ENCODE data around the gene MRPL43. TPM values are rescaled to one million over a fixed set of nuclear protein-coding genes. Genes with fewer than 3 reads are reported as not detected.

Gene MRPL43
- total RNA-seq, 1 experiment from 2014 or later: 136 TPM

- Histone ChIP-seq H3K36me3 (ENCODE audit: control insufficient read depth in 1 of 2, insufficient read depth in 2 of 2, low read length in 2 of 2) (peaks cover 0 to 19% of the 10 kb centered on the region in 2 experiments; a peak in 2 of 4 replicates), H3K9me2 (ENCODE audit: insufficient read depth) (no peaks in the 10 kb centered on the region), H3K4me1 (ENCODE audit: control insufficient read depth in 1 of 2, insufficient read depth in 2 of 2, low read length in 2 of 2) (peaks cover 7 to 32% of the 10 kb centered on the region in 2 experiments; a peak in 3 of 4 replicates), H4K20me1 (ENCODE audit: insufficient read depth) (no peaks in the 10 kb centered on the region), H3K27me3 (ENCODE audit: insufficient read depth, low read length) (no peaks in the 10 kb centered on the region), H3K9ac (ENCODE audit: low read length) (no peak overlapping the region), H3K79me2 (ENCODE audit: insufficient read depth, low read length) (no peaks in the 10 kb centered on the region), H3K9me3 (ENCODE audit: control insufficient read depth in 1 of 2, insufficient read depth in 1 of 2, low read depth in 1 of 2, low read length in 2 of 2) (no peaks in the 10 kb centered on the region), H2AFZ (ENCODE audit: low read depth, low read length, poor library complexity, severe bottlenecking) (no peak overlapping the region), H3K4me3 (replicated peaks in 1 of 2; ENCODE audit: low read depth in 1 of 2, low read length in 2 of 2) (no peak overlapping the region), H3K4me2 (ENCODE audit: low read length) (no peak overlapping the region), H3K27ac (ENCODE audit: low read depth, low read length) (no peak overlapping the region)
- TF ChIP-seq SRF (IDR thresholded peaks at IDR 0.05; ENCODE audit: low read depth): no peak
- no peak for TF ChIP-seq JUND (IDR thresholded peaks at IDR 0.05)
- no TSS peak for BruUV-seq (replicated peaks)
- DNase-seq (ENCODE audit: low read depth, low spot score) (no peak), ATAC-seq (no peak)
- ChIA-PET RAD21 (ENCODE audit: low non-redundant PET in 1 of 2, low total read pairs in 2 of 2, uncharacterized antibody in 2 of 2, unreplicated experiment in 2 of 2) (no interaction called here), POLR2A (interaction anchor here (0.7 kb wide), 1 partner anchor 30 kb away, joined by 3 read pairs; no protein-coding TSS in a partner anchor), CTCF (interaction anchor here (0.5 to 2.7 kb wide), 4 partner anchors 10 to 49 kb away, joined by 3 to 10 read pairs (median 6); no protein-coding TSS in a partner anchor)
- intact Hi-C loops (cut with micrococcal nuclease): no loop called here
Observed at GRCh38 chr10:100967332-100967731, 20.0 kb downstream of the MRPL43 start.

GRCh38 chr10:100966887-100967286 lies 20.4 kb downstream of the MRPL43 start:
- no peak overlapping the region for H3K9ac ChIP-seq (ENCODE audit: low read length)
- H3K4me1 ChIP-seq (ENCODE audit: control insufficient read depth in 1 of 2, insufficient read depth in 2 of 2, low read length in 2 of 2): peaks cover 7 to 31% of the 10 kb centered on the region in 2 experiments; a peak in 3 of 4 replicates
- H3K36me3 ChIP-seq (ENCODE audit: control insufficient read depth in 1 of 2, insufficient read depth in 2 of 2, low read length in 2 of 2): peaks cover 3 to 23% of the 10 kb centered on the region in 2 experiments; a peak in 3 of 4 replicates
- ChIA-PET POLR2A (interaction anchor here (0.7 kb wide), 1 partner anchor 31 kb away, joined by 3 read pairs; no protein-coding TSS in a partner anchor), RAD21 (ENCODE audit: low non-redundant PET in 1 of 2, low total read pairs in 2 of 2, uncharacterized antibody in 2 of 2, unreplicated experiment in 2 of 2) (no interaction called here), CTCF (interaction anchor here (1.5 to 2.7 kb wide), 3 partner anchors 9 to 49 kb away, joined by 3 to 10 read pairs (median 8); no protein-coding TSS in a partner anchor)
- BruUV-seq (replicated peaks): no TSS peak
- H3K9me2 ChIP-seq (ENCODE audit: insufficient read depth): no peaks in the 10 kb centered on the region
- TF ChIP-seq CBX3 (IDR thresholded peaks at IDR 0.05; ENCODE audit: low read depth): no peak
- TF ChIP-seq, protein P1, sequence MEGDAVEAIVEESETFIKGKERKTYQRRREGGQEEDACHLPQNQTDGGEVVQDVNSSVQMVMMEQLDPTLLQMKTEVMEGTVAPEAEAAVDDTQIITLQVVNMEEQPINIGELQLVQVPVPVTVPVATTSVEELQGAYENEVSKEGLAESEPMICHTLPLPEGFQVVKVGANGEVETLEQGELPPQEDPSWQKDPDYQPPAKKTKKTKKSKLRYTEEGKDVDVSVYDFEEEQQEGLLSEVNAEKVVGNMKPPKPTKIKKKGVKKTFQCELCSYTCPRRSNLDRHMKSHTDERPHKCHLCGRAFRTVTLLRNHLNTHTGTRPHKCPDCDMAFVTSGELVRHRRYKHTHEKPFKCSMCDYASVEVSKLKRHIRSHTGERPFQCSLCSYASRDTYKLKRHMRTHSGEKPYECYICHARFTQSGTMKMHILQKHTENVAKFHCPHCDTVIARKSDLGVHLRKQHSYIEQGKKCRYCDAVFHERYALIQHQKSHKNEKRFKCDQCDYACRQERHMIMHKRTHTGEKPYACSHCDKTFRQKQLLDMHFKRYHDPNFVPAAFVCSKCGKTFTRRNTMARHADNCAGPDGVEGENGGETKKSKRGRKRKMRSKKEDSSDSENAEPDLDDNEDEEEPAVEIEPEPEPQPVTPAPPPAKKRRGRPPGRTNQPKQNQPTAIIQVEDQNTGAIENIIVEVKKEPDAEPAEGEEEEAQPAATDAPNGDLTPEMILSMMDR (IDR thresholded peaks at IDR 0.05 in 2 of 3, conservative IDR thresholded peaks at IDR 0.05 in 1 of 3; ENCODE audit: borderline replicate concordance in 1 of 3, insufficient read depth in 1 of 3, low read depth in 2 of 3, low read length in 2 of 3): no peak
- TF ChIP-seq CEBPB (IDR thresholded peaks at IDR 0.05; ENCODE audit: low read depth): no peak
- no peak for TF ChIP-seq TCF7L2 (IDR thresholded peaks at IDR 0.05; ENCODE audit: borderline replicate concordance, extremely low read depth, insufficient read depth, insufficient read length)
- no peak overlapping the region for H3K4me2 ChIP-seq (ENCODE audit: low read length)
- no peak overlapping the region for H3K27ac ChIP-seq (ENCODE audit: low read depth, low read length)
- H3K4me3 ChIP-seq (replicated peaks in 1 of 2; ENCODE audit: low read depth in 1 of 2, low read length in 2 of 2): no peak overlapping the region
- DNase-seq (ENCODE audit: low read depth, low spot score) (no peak), ATAC-seq (no peak)
- no peak overlapping the region for H2AFZ ChIP-seq (ENCODE audit: low read depth, low read length, poor library complexity, severe bottlenecking)
- no peaks in the 10 kb centered on the region for H3K79me2 ChIP-seq (ENCODE audit: insufficient read depth, low read length)
- intact Hi-C loops (cut with micrococcal nuclease): no loop called here
- no peaks in the 10 kb centered on the region for H3K27me3 ChIP-seq (ENCODE audit: insufficient read depth, low read length)
- no peaks in the 10 kb centered on the region for H4K20me1 ChIP-seq (ENCODE audit: insufficient read depth)
- H3K9me3 ChIP-seq (ENCODE audit: control insufficient read depth in 1 of 2, insufficient read depth in 1 of 2, low read depth in 1 of 2, low read length in 2 of 2): no peaks in the 10 kb centered on the region

All from HCT116 (cell line).